H9 (cell line): Measurements from ENCODE around the gene LHPP. TPM values are rescaled to one million over a fixed set of nuclear protein-coding genes. Genes with fewer than 3 reads are reported as not detected.

ENCODE experiments used
- DNase-seq: peaks from one replicate; pipeline ENCODE4 v3.0.0-alpha.2; 2017
- H2AFZ ChIP-seq: one replicate; pipeline ENCODE4 v1.6.1; 2013; ENCODE audit warnings: mild to moderate bottlenecking, low read length, control low read depth, moderate library complexity
- H2AK5ac ChIP-seq: 2 replicates; pipeline ENCODE4 v1.6.1; 2013; ENCODE audit warnings: low read length, control low read depth, mixed read lengths; ENCODE audit not compliant: insufficient read length
- H2BK120ac ChIP-seq: one replicate; pipeline ENCODE4 v1.6.1; 2013; ENCODE audit warnings: low read depth, mild to moderate bottlenecking, low read length, control low read depth, inconsistent platforms; ENCODE audit not compliant: poor library complexity, severe bottlenecking
- H2BK12ac ChIP-seq: 2 replicates; pipeline ENCODE4 v1.6.1; 2013; ENCODE audit warnings: low read length, control low read depth, mixed read lengths, low read depth; ENCODE audit not compliant: insufficient read length
- H2BK15ac ChIP-seq: 2 replicates; pipeline ENCODE4 v1.6.1; 2013; ENCODE audit warnings: low read depth, low read length, control low read depth
- H2BK20ac ChIP-seq: one replicate; pipeline ENCODE4 v1.6.1; 2013; ENCODE audit warnings: low read depth, mild to moderate bottlenecking, low read length, control low read depth, inconsistent platforms; ENCODE audit not compliant: poor library complexity, severe bottlenecking
- H2BK5ac ChIP-seq: 2 replicates; pipeline ENCODE4 v1.6.1; 2013; ENCODE audit warnings: low read length, control low read depth, mixed read lengths; ENCODE audit not compliant: insufficient read length
- H3K14ac ChIP-seq: 2 replicates; pipeline ENCODE4 v1.6.1; 2013; ENCODE audit warnings: low read length, control low read depth; ENCODE audit not compliant: insufficient read depth
- H3K18ac ChIP-seq: 2 replicates; pipeline ENCODE4 v1.6.1; 2013; ENCODE audit warnings: low read depth, mild to moderate bottlenecking, mixed read lengths, low read length, control low read depth; ENCODE audit not compliant: insufficient read length
- H3K23ac ChIP-seq: 2 replicates; pipeline ENCODE4 v1.6.1; 2013; ENCODE audit warnings: low read length, control low read depth, mixed read lengths, low read depth; ENCODE audit not compliant: insufficient read length
- H3K23me2 ChIP-seq: 2 replicates; pipeline ENCODE4 v1.6.1; 2013; ENCODE audit warnings: low read depth, mild to moderate bottlenecking, mixed read lengths, low read length, control low read depth; ENCODE audit not compliant: insufficient read length, poor library complexity, severe bottlenecking
- H3K27ac ChIP-seq: 2 replicates; pipeline ENCODE4 v1.5.1; 2013; ENCODE audit warnings: low read length, control low read depth, mixed read lengths, low read depth; ENCODE audit not compliant: insufficient read length
- H3K27me3 ChIP-seq: 2 replicates; pipeline ENCODE4 v1.6.1; 2013; ENCODE audit warnings: low read length, control low read depth, inconsistent platforms; ENCODE audit not compliant: insufficient read depth
- H3K4ac ChIP-seq: 2 replicates; pipeline ENCODE4 v1.6.1; 2013; ENCODE audit warnings: low read depth, mild to moderate bottlenecking, control low read depth, inconsistent platforms, low read length, moderate library complexity
- H3K4me1 ChIP-seq: 2 replicates; pipeline ENCODE4 v1.6.1; 2013; ENCODE audit warnings: low read length, control low read depth, inconsistent platforms; ENCODE audit not compliant: insufficient read depth
- H3K4me2 ChIP-seq: 2 replicates; pipeline ENCODE4 v1.6.1; 2013; ENCODE audit warnings: low read length, control low read depth, mixed read lengths; ENCODE audit not compliant: insufficient read length, insufficient read depth
- H3K56ac ChIP-seq: 2 replicates; pipeline ENCODE4 v1.6.1; 2013; ENCODE audit warnings: low read depth, mild to moderate bottlenecking, mixed read lengths, low read length, control low read depth; ENCODE audit not compliant: insufficient read length
- H3K79me1 ChIP-seq: 2 replicates; pipeline ENCODE4 v1.6.1; 2013; ENCODE audit warnings: low read depth, mild to moderate bottlenecking, moderate library complexity, low read length, control low read depth, inconsistent platforms; ENCODE audit not compliant: insufficient read depth, poor library complexity, severe bottlenecking
- H3K79me2 ChIP-seq: 2 replicates; pipeline ENCODE4 v1.6.1; 2013; ENCODE audit warnings: low read length, control low read depth, inconsistent platforms; ENCODE audit not compliant: insufficient read depth
- H3K9ac ChIP-seq: 2 replicates; pipeline ENCODE4 v1.6.1; 2013; ENCODE audit warnings: low read length, control low read depth, mixed read lengths; ENCODE audit not compliant: insufficient read length; ENCODE audit errors: extremely low read depth
- H3K9me3 ChIP-seq: one replicate; pipeline ENCODE4 v1.6.1; 2013; ENCODE audit warnings: low read depth, low read length, inconsistent platforms; ENCODE audit not compliant: control insufficient read depth
- H3T11ph ChIP-seq: one replicate; pipeline ENCODE4 v1.6.1; 2013; ENCODE audit warnings: mild to moderate bottlenecking, low read length, control low read depth, inconsistent platforms
- H4K20me1 ChIP-seq: one replicate; pipeline ENCODE4 v1.6.1; 2013; ENCODE audit not compliant: control insufficient read depth, insufficient read length, insufficient read depth
- H4K5ac ChIP-seq: 2 replicates; pipeline ENCODE4 v1.6.1; 2013; ENCODE audit warnings: low read depth, mild to moderate bottlenecking, mixed read lengths, low read length, control low read depth; ENCODE audit not compliant: insufficient read length
- H4K8ac ChIP-seq: replicated peaks from 2 replicates; pipeline ENCODE4 v1.6.1; 2013; ENCODE audit warnings: low read length, control low read depth, mixed read lengths, low read depth; ENCODE audit not compliant: insufficient read length
- H4K91ac ChIP-seq: 2 replicates; pipeline ENCODE4 v1.6.1; 2013; ENCODE audit warnings: low read depth, mild to moderate bottlenecking, moderate library complexity, mixed read lengths, low read length, control low read depth; ENCODE audit not compliant: insufficient read length
- H3K27ac Mint-ChIP-seq, 3 experiments: 2 replicates in 2 of 3; 3 replicates in 1 of 3; pipeline ENCODE4 v1.8.0; 2020 to 2021; ENCODE audit warnings: mixed read lengths in 3 of 3, mild to moderate bottlenecking in 1 of 3, moderate library complexity in 1 of 3
- H3K27me3 Mint-ChIP-seq: 2 replicates; pipeline ENCODE4 v1.8.0; 2021; ENCODE audit warnings: low read depth, mild to moderate bottlenecking, moderate library complexity, mixed read lengths
- H3K36me3 Mint-ChIP-seq, 3 experiments: 2 replicates in 2 of 3; 3 replicates in 1 of 3; pipeline ENCODE4 v1.8.0; 2020 to 2021; ENCODE audit warnings: low read depth in 3 of 3, mixed read lengths in 3 of 3; ENCODE audit not compliant: insufficient read depth in 1 of 3
- H3K4me1 Mint-ChIP-seq, 2 experiments: 2 replicates each; pipeline ENCODE4 v1.8.0; 2020; ENCODE audit warnings: mixed read lengths in 2 of 2
- H3K4me3 Mint-ChIP-seq, 2 experiments: 2 replicates in 1 of 2; 3 replicates in 1 of 2; pipeline ENCODE4 v1.8.0; 2020 to 2021; ENCODE audit warnings: mild to moderate bottlenecking in 2 of 2, mixed read lengths in 2 of 2, moderate library complexity in 1 of 2
- H3K9me3 Mint-ChIP-seq, 2 experiments: 2 replicates in 1 of 2; 3 replicates in 1 of 2; pipeline ENCODE4 v1.8.0; 2020; ENCODE audit warnings: mild to moderate bottlenecking in 2 of 2, mixed read lengths in 2 of 2, moderate library complexity in 1 of 2
- WGBS: extraction: QIAGEN DNeasy Blood & Tissue Kit; methylation state at CpG from one replicate; pipeline ENCODE4 v1.1.7; 2013; ENCODE audit warnings: missing lambda C conversion rate, low lambda C conversion rate, mixed read lengths; ENCODE audit not compliant: insufficient read length; ENCODE audit errors: extremely low coverage; 5-methylcytosine and 5-hydroxymethylcytosine counted together
- total RNA-seq: library from RNA; stranded (reverse); gene quantifications from 2 replicates; pipeline ENCODE4 v1.2.1, GENCODE V29; 2021
- TF ChIP-seq, protein P1 (sequence below): fragments of 200-600 bp; sonication (generic); conservative IDR thresholded peaks from 3 replicates; pipeline ENCODE4 v1.8.0; 2021; ENCODE audit warnings: antibody characterized with exemption, mild to moderate bottlenecking

LHPP gene
- total RNA-seq, 1 experiment from 2014 or later: 29.6 TPM

DNA sequence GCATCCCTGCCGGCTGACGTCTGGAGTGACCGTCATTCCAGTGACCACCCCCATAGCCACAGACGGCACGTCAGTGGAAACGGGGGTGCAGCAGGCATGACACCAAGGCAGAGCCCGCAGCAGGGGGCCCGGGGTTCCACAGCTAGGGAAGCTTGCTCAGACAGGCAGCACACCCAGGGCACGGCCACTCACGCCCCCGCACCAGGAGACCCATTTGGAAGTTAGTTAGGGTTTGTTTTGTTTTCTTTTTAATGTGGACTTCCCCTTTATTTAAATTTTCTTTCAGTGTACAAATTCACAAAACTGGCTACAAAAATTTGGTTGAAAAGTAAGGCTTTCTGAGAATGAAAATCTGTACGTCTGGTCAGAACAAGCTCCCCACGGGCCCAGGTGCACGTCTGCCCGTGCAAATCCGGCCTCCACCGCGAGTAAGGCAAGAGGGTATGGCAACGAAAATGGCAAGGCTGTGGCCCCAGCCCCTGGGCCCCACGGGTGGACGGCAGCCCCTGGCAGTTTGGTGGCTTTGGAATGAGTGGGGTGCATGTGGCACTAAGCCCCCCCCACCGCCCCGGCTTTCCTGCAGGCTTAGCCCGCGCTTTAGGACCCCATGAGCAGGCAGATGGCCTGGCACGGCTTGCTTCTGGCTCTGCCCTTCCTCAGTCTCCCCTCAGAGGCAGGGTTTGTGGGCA, 158.3 kb downstream of the LHPP start:
- Histone ChIP-seq H4K91ac (no peak overlapping the region), H3K79me1 (no peaks in the 10 kb centered on the region), H3K23me2 (no peaks in the 10 kb centered on the region), H4K8ac (no peak overlapping the region), H3T11ph (no peak overlapping the region), H3K14ac (peak overlapping the region; percentile 13; the same call in 1 of the 2 replicates), H2AFZ (no peak overlapping the region), H2BK12ac (no peak overlapping the region), H3K27ac (no peak overlapping the region), H3K18ac (no peak overlapping the region), H4K20me1 (no peaks in the 10 kb centered on the region), H3K79me2 (no peaks in the 10 kb centered on the region), H3K27me3 (no peaks in the 10 kb centered on the region), H2BK5ac (no peak overlapping the region), H3K9ac (no peak overlapping the region), H2BK20ac (no peak overlapping the region), H3K56ac (no peak overlapping the region), H4K5ac (no peak overlapping the region), H3K4ac (no peak overlapping the region), H2BK120ac (no peak overlapping the region), H2BK15ac (no peak overlapping the region), H3K9me3 (no peaks in the 10 kb centered on the region), H3K4me1 (peaks cover 2% of the 10 kb centered on the region; the same call in 1 of the 2 replicates), H3K23ac (no peak overlapping the region), H3K4me2 (no peak overlapping the region), H2AK5ac (no peak overlapping the region)
- no CpG with 5 or more reads among the region's 26 CpGs for WGBS
- no peak overlapping the region for H3K27ac Mint-ChIP-seq
- TF ChIP-seq, protein P1, sequence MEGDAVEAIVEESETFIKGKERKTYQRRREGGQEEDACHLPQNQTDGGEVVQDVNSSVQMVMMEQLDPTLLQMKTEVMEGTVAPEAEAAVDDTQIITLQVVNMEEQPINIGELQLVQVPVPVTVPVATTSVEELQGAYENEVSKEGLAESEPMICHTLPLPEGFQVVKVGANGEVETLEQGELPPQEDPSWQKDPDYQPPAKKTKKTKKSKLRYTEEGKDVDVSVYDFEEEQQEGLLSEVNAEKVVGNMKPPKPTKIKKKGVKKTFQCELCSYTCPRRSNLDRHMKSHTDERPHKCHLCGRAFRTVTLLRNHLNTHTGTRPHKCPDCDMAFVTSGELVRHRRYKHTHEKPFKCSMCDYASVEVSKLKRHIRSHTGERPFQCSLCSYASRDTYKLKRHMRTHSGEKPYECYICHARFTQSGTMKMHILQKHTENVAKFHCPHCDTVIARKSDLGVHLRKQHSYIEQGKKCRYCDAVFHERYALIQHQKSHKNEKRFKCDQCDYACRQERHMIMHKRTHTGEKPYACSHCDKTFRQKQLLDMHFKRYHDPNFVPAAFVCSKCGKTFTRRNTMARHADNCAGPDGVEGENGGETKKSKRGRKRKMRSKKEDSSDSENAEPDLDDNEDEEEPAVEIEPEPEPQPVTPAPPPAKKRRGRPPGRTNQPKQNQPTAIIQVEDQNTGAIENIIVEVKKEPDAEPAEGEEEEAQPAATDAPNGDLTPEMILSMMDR: no peak
- H3K27me3 Mint-ChIP-seq: no peaks in the 10 kb centered on the region
- H3K4me3 Mint-ChIP-seq: no peak overlapping the region
- H3K36me3 Mint-ChIP-seq: peaks cover 0 to 2% (median 0%) of the 10 kb centered on the region in 3 experiments; a peak in 1 of 7 replicates
- DNase-seq: no peak
- no peaks in the 10 kb centered on the region for H3K9me3 Mint-ChIP-seq
- peaks cover 5 to 16% of the 10 kb centered on the region in 2 experiments for H3K4me1 Mint-ChIP-seq
